WI38 (cell line): ENCODE measurements around the gene HECW1.

Source experiments
- H3K4me3 ChIP-seq: 2 replicates; pipeline ENCODE4 v1.5.1; 2011; ENCODE audit warnings: low read depth, mild to moderate bottlenecking, control low read depth, low read length
- CTCF ChIP-seq: IDR thresholded peaks from 2 replicates; pipeline ENCODE4 v1.5.1; 2012; ENCODE audit warnings: low read depth, mild to moderate bottlenecking, control low read depth, low read length

Gene HECW1

GRCh38 chr7:43522406-43523156, 410.1 kb downstream of the HECW1 start:
- no peak overlapping the region for H3K4me3 ChIP-seq
- no peak for TF ChIP-seq CTCF

DNA sequence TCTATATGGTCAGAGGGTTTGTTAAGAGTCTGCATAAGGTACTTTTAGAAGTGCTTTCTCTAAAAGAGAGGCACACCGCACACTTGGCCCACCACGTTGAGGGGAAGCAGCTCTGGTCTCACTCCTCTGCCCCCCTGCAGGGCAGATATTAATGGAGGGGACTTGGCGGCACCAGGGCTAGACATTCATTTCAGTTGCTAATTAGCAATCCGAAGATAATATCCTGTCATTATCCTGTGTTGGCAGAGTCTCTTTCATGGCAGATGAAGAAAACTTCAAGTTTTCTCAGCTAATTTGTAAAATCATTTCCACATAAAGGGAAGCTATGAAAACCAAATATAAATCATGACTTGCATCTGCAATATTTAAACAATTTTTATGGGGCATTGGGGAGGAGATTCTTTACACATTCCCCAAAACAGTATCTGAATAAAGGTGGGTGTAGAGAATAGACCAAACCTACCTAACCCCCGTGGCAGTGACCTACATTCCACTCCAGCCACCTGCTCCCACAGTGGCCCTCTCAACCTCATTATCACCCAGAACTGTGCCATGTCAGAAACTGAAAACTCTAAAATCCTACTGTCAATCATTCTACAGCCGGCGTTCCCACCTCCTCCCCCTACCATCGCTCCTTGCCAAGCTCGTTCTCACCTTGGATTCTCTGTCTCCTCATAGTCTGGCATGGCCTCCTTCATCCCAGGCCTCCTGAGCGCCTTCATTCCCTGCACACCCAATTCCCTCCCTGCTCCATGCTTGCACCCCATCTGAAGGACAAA, 416.3 kb downstream of the HECW1 start:
- no peak overlapping the region for H3K4me3 ChIP-seq
- TF ChIP-seq CTCF: no peak

DNA sequence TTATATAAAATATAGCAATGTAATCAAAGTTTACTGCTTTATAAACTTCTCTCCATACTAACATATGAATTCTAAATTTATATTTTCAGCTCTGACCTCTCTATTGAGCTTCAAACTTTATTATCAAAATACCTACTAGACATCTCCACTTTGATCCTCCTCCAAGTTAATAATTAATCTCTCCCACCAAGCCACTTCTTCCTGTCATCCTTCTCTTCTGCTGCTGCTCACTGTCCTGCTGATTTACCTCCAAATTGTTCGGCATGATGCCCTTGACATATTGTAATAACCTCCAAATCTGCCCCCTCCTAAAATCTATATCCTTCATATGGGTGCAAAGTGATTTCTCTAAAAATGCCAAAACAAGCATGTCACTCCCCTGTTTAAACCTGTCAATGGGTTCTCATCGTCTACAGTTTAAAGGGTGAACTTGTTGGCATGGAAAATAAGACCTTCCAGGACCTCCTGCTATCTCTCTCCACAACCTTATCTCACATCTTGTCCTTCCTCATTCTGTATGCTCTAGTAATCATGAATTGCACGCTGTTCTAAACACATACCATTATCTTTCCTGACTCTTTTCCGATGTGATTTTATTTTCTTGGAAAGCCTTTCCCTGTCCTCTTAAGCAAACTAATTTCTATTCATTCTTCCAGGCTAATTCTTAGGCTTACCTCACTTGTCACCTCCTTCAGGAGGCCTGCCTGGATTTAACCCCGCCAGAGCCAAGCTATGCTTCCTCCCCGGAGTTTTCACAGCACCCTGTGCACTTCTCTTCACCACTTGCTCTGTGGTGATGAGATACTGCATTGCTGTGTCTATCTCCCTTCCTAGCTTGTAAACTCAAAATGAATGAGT, 418.3 kb downstream of the HECW1 start:
- TF ChIP-seq CTCF: no peak
- H3K4me3 ChIP-seq: no peak overlapping the region

- no peak overlapping the region for H3K4me3 ChIP-seq
- TF ChIP-seq CTCF: no peak
Measured at GRCh38 chr7:43531700-43532099, 419.3 kb downstream of the HECW1 start.

GRCh38 chr7:43533801-43534479, 421.5 kb downstream of the HECW1 start:
- peak overlapping the region; percentile 8; the same call in 1 of the 2 replicates for H3K4me3 ChIP-seq
- no peak for TF ChIP-seq CTCF

DNA sequence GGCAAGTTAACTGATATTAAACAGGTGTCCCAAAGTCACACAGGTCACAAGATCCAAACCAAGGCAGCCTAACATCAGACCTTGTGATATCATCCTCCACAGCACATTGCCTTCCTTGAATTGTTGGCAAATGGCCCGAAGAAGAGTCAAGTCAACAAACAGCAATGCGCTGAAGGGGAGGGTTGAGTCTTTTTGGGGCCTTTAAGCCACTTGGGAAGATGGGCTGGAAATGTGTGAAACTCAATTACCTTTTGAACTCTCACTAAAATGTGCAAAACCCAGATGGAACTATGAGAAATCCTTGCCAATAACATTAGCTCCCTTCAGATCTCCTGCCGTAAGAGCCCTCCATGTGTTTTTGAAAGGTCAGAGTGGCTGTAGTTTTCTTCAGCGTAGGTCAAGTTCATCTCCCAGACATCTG, 422.6 kb downstream of the HECW1 start:
- no peak for TF ChIP-seq CTCF
- no peak overlapping the region for H3K4me3 ChIP-seq
